HUDEP-2 (cell line): Measurements from ENCODE around the gene CACNA1H.
A peak's percentile ranks its signal among the peaks of the same experiment; 100 is the strongest.

Experiments
- DNase-seq, 76 experiments: peaks; one replicate each; lab custom pipeline; 2025; ENCODE audit not compliant: unreplicated experiment in 76 of 76; lab: John Stamatoyannopoulos, UW

The CACNA1H gene

GRCh38 chr16:1152651-1153259, at the start of gene CACNA1H:
CACNA1H (plus strand) TSS chr16:1153106; CDS start chr16:1153738, 632 bp downstream.
- peak in 5 of 76 experiments; percentile 6 to 21 (median 9) for DNase-seq

DNA sequence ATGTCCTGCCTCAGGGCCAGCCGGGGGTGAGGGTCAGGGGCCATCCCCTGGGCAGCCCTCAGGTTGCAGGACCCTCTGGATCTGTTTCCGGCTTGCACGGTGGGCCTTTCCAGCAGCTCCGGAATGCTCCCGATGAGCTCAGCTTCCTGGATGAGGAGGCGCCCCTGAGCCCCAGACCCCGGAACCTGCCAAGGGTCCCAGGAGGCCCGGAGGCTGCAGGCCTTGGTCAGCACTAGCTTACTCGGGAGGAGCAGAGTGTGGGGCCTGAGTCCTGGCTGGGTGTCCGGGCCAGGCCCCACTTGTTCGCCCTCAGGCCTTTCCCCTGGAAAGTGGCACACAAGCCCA, 49.3 kb upstream of the CACNA1H start:
- DNase-seq: no peak

DNA sequence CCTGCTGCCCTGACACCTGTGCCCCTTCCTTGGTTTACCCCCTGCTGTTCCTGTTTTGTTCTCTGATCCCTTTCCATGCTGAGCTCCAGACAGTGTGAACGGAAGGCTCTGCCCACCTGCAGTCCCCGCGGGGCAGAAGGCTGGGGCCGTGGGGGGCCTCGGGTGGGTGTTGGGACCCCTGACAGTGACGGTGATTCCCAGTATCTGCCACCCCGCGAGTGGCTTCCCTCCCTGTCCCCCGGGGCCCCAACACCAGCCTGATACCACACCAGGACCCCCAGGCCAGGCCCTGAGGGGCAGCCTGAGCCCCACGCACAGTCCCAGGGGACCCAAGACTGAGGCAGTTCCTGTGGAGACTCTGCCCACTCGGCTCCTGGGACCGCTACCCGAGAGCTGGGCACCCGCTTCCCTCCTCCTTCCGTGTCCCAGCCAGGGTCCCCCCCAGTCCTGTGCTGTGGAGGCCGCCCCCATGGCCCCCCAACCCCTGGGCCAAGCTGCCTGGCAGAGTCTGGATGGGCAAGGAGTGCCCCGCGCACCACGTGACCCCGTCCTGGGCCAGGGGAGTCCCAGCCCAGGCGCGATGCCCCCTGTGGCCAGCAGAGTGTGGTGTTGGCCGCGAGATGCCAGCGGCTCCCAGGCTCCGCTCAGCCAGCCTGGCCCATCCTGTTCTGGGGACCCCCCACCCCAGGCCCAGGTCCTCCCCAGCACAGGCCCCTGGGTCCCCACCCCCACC, 46.9 kb upstream of the CACNA1H start:
- peak in 44 of 76 experiments; percentile 2 to 62 (median 35) for DNase-seq

GRCh38 chr16:1106659-1107058, 46.2 kb upstream of the CACNA1H start:
- DNase-seq: no peak

DNA sequence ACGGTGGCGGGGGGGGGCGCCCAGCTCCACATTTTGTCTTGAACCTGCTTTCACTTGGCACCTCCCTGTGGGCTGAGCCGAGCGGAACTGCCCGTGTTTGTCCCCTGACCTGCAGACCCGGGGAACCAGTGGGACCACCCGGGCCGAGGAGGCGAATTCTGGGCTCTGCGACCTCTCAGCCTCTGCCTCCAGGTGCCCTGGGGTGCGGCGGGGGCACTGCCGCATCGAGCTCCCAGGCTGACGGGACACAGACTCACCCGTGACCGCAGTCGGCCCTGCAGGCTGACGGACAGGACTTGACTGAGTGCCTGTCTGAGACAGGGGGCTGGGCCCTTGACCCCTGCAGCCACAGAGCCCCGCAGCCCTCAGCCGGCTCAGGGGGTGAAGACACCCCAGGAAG, 45.8 kb upstream of the CACNA1H start:
- no peak for DNase-seq

DNA sequence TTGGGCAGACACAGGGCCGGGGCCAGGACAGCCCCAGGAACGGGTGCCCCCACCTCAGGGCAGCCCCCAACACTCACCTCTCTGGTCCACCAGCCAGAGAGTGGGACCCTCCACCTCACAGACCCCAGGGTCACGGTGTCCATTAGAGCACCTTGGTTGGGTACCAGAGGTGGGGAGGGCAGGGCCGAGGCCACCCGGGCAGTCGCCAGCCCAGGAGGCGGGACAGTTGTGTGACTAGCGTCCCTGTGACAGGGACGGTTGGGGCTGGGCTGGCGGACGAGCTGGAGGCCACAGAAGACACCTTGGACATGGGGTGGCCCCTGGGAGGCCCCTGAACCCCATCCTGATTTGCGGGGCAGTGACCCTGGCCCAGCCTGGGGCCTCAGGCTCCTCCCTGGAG, 45.2 kb upstream of the CACNA1H start:
- DNase-seq: no peak

- DNase-seq: peak in 13 of 76 experiments; percentile 5 to 48 (median 17)
These were observed 44.3 kb upstream of the CACNA1H start for GRCh38 chr16:1108299-1109252.

DNA sequence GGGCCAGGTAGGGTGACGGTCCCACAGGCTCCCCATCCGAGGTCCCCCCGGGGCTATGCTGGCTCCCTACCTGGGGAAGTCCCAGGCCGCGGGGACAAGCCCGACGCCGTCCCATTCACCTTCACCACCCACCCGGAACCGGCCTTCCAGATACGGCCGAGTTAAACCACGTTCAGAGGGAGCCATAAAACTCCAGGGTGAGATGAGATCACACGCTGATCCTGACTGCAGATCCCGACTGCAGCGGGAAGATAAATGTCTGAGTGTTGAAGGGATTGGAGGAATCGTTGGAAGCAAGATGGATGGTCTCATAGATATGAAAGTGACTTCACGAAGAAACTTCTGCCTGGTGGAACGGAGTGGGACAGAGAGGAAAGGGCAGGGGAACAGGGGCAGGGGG, 43.3 kb upstream of the CACNA1H start:
- DNase-seq: no peak

DNA sequence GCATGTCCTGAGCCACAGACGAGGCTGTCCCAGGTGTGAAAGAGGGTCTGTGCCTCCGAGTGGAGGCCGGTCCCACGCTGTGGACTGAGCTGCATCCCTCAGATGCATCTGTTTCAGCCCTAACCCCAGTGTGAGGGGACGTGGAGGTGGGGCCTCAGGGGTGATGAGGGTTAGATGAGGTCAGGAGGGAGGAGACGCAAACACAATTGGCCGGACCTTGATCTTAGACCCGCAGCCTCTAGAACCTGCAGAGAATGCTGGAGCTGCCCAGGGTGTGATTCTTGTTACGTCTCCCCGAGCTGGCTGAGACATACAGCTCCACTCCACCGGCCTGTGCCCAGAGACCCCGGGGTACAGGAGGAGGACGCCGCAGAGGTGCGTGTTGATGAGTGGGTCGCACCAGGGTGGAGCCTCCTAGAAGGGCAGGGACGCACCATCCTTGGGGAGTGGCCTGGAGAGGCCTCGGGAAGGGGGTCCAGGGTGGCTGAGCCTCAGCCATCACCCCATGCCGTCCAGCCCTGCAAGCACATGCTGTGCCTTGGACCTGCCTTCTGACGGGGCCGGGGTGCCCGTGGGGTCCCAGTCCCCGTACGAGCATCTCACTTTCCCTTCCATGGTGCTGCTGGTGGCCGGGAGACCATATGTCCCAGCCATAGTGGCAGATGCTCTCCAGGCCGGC, 40.3 kb upstream of the CACNA1H start:
- DNase-seq: no peak

- no peak for DNase-seq
These were observed 39.4 kb upstream of the CACNA1H start for GRCh38 chr16:1113489-1113888.

GRCh38 chr16:1113889-1114526, 38.9 kb upstream of the CACNA1H start:
- no peak for DNase-seq

DNA sequence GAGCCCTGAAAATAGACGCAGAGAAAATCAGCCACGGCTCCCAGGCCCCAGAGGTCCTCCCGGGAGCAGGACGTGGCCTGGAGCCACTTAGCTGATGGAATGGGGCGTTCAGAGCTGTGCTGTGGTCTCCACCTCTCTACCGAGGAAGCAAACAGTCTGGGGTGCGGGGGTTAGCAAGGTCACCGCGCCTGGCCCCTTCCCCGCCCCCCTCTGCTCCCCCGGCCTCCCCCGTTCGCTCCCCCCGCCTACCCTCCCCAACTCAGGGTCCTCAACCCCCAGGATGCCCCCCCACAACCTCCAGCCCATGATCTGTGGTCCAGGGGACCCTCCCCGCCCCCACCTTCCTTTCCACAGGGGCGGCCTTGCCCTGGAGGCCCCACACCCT, 36.2 kb upstream of the CACNA1H start:
- no peak for DNase-seq

- no peak for DNase-seq
These were observed 35.6 kb upstream of the CACNA1H start for GRCh38 chr16:1117176-1117900.

- DNase-seq: no peak
These were observed 35.0 kb upstream of the CACNA1H start for GRCh38 chr16:1117926-1118325.

GRCh38 chr16:1119129-1119528, 33.8 kb upstream of the CACNA1H start:
- DNase-seq: no peak

DNA sequence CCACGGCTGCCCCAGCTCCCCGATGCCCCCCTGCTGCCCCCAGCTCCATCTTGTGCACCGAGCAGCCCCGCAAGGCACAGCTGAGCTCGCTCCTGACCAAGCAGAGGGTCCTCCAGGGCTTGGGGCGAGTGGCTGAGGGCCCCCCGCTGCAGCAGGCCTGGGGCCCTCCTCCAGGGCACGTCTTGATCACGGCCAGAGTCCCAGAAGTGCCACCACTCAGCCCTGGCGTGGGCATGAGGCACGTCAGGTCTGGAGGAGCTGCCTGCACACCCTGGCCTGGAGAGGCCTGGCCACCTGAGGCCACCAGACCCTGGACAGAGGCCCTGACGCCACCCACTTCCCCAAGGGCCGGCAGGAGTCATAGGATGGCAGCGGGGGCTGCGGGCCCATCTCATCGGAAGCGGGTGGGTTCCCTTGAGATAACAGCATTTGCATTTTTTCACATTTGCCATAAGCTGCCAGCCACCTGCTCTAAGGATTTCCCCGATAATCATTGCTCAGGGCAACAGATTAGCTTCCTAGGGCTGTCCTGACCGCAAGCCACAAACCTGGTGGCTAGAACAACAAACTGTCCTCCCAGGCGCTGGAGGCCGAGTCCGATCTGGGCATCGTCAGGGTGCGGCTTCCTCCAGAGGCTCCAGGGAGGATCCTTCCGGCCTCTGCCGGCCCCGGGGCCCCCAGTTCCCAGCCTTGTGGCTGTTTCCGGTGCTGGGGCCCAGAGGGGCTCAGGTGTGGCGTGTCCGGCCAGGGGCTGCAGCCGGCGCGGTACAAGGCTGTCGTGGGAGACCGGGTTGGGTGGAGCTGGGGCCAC, 32.9 kb upstream of the CACNA1H start:
- DNase-seq: peak in 3 of 76 experiments; percentile 18 to 35 (median 27)

DNA sequence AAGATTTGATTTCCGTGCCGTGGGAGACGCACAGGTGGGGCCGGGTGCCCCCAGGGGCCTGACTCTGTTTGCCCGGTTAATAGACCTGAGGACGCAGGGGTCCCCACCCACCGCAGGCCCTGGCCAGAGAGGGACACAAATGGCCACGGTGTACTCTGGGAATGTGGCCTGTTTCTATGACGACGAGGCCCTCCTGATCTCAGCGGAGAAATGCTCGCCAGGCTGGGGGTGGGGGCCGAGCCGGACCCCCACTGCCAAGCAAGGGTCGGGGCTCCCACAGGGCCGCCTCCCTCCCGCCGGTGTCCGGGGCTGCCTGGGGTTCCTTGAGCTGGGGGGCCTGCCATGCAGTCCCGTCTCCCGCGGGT, 32.3 kb upstream of the CACNA1H start:
- DNase-seq: no peak

- no peak for DNase-seq
These were observed 31.9 kb upstream of the CACNA1H start for GRCh38 chr16:1121009-1121408.
